Transverse colon (tissue), 3 donors: ENCODE measurements around the gene FOSL2.

Source experiments
- CTCF ChIP-seq, 5 experiments: fragments of 200-600 bp in 3 of 5; fragments of 450-650 bp in 2 of 5; sonication (generic) in 3 of 5; IDR thresholded peaks; 1 replicate in 2 of 5; 2 replicates in 3 of 5; pipeline ENCODE4 v1.5.1; 2016 to 2017; ENCODE audit warnings: antibody characterized with exemption in 5 of 5, inconsistent platforms in 3 of 5, mild to moderate bottlenecking in 2 of 5, moderate library complexity in 1 of 5
- EP300 ChIP-seq: sonication (generic); formaldehyde crosslinking; IDR thresholded peaks from one replicate; pipeline ENCODE4 v1.6.1; 2017; ENCODE audit warnings: antibody characterized with exemption, low read depth

GRCh38 chr2:28463893-28464292, 71.2 kb downstream of the FOSL2 start:
- TF ChIP-seq CTCF (IDR thresholded peaks at IDR 0.05) (no peak), EP300 (no peak)
